ENCODE results near the gene NCBP1.

The NCBP1 gene

GRCh38 chr9:97623946-97624345 lies 9.7 kb upstream of the NCBP1 start:
- DNase-seq, result no peak

GRCh38 chr9:97625620-97626019 lies 8.0 kb upstream of the NCBP1 start:
- no peak for DNase-seq

GRCh38 chr9:97627624-97628023 lies 6.0 kb upstream of the NCBP1 start:
- no peak for DNase-seq

DNA sequence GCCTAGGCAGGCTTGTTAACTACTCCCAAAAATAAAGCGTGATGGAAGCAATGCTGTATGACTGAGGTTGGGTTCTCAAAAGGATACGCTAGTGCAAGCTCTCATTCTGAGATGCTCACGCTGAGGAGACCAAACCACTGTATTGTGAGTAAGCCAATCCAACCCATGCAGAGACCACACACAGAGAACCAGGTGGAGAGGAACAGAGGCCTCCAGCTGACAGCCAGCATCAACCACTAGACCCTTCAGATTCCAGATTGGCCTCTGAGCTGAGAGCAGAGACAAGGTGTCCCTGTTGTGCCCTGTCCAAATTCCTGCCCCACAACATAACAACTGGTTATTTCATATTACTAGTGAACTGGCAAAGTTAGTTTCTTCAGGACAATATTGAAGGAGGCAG lies 5.0 kb upstream of the NCBP1 start:
- no peak for DNase-seq

DNA sequence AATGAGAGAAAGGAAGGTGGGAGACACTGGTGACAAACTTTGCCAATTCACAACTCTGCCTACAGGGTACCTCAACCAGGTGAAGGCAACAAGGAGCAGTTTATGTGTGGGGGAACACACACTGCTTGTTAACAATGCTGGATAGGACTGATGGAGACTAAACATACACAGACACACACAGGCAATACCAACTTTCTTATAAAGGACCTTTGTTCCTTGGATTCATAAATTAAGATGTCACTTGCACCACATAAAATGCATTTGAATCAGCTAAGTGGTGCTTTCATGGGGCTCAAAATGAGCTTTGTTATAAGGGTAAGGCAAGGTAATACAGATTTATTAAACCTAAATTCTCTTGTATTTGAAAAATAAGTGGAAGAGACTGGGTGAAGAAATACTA lies 4.5 kb upstream of the NCBP1 start:
- no peak for DNase-seq

- no peak for DNase-seq
Observed at GRCh38 chr9:97630591-97630990, 3.0 kb upstream of the NCBP1 start.

- DNase-seq, result peak; percentile 17
Observed at GRCh38 chr9:97632248-97632984, 1.2 kb upstream of the NCBP1 start.

GRCh38 chr9:97633859-97634490 lies 354 bp downstream of the NCBP1 start:
- no peak for DNase-seq

- no peak for DNase-seq
Observed at GRCh38 chr9:97635026-97635425, 1.4 kb downstream of the NCBP1 start.

DNA sequence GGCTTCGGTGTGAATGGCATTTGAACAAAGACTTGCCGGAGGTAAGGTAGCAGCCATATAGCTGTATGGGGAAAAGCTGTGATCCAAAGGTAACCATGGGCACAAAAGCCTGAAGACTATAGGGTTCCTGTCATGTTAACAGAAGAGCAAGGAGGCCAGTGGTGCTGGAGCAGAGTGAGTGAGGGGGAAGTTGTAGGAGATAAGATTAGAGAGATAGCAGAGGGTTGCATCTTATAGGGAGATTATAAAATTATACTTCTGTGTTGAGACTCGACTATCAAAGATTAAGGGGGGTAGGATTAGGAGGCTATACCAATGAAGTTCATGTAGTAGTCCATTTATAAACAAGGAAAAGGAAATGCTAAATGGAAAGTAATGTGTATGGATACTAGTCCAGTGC lies 3.3 kb downstream of the NCBP1 start:
- DNase-seq, result no peak

DNA sequence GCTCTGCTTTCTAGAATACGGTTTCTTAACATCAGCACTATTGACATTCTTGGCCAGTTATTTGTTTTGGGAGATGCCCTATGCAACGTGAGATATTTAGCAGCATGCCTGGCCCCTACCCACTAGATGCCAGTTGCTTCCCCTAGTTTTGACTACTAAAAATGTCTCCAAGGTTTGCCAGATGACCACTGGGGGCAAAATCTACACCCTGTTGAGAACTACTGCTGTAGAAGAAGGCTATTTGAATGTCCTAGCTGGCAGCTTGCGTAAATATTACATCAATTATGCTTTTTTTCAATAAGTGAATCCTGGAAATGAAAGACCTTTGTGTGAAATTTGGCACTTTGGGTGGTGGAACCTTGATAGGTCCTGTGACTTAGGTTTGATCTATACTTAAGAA lies 5.0 kb downstream of the NCBP1 start:
- DNase-seq, result no peak

- no peak for DNase-seq
Observed at GRCh38 chr9:97640325-97640724, 6.7 kb downstream of the NCBP1 start.

GRCh38 chr9:97645720-97646119 lies 12.1 kb downstream of the NCBP1 start:
- no peak for DNase-seq

GRCh38 chr9:97647996-97648395 lies 14.4 kb downstream of the NCBP1 start:
- DNase-seq, result no peak

GRCh38 chr9:97651646-97652045 lies 18.0 kb downstream of the NCBP1 start:
- DNase-seq, result no peak

DNA sequence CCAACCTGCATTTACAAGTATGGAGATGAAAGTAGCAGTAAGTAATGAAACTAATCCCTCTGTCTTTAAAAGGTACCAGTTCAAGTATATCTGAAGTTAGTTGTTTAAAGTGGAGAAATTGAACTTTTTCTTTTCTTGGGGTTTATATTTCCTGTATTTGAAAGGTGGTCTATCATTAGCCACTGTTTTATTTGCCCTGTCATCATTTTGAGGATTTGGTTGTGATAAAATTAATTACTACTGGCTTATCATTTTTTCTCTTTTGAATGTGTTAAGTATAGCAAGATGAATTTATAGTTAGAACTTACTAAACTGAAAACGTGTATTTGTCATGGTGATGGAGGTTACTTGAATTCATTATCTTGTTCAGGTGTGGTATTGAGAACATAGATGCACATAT lies 25.1 kb downstream of the NCBP1 start:
- DNase-seq, result no peak

GRCh38 chr9:97659771-97660170 lies 26.1 kb downstream of the NCBP1 start:
- no peak for DNase-seq

- DNase-seq, result no peak
Observed at GRCh38 chr9:97660340-97660739, 26.7 kb downstream of the NCBP1 start.

GRCh38 chr9:97660847-97661246 lies 27.2 kb downstream of the NCBP1 start:
- DNase-seq, result no peak

DNA sequence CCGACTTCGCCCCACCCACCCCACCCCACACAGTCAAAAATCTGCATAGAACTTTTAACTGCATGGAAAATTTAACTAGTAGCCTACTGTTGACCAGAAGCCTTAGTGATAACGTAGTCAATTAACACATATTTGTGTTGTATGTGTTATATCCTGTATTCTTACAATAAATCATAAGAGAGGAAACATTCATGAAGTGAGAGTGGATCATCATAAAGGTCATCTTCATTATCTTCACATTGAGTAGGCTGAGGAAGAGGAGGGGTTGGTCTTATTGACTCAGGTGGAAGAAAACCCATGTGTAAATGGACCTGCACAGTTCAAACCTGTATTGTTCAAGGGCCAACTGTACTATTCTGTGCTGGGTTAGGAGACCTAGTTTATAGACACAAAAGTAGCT lies 32.1 kb downstream of the NCBP1 start:
- no peak for DNase-seq

DNA sequence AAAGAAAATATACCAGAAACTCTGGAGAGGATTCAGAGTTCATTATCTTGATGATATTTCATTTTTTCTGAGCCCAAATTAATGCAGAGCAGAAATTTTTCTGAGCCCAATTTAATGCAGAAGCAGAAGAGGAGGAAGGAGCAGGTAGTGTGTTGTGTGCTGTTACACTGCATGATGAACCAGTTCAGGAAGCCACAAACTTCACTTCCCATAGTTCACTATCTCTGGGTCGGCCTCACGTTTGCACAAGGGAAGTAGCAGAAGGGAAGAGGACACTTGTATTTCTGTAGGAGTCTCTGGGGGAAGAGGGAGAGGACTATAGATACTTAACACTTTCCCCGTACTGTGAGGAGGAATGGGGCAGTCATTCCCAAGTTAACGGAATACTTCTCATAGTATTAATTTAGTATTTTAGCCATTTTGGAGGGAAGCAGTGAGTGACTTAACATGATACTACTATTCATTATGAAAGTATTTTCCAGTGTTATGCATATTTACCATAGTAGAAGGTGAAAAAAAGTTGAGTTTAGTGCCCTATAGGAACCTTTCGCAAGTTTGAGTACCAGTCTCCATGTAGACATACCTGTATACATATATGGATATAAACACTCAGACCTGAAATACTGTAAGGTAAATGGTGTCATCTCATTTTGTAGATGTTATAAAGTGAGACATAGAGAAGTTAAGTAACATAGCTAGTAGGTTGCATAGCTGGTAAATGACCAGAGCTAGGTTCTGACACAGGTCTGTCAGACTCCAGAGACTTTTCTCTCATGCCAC lies 33.5 kb downstream of the NCBP1 start:
- DNase-seq, result no peak

DNA sequence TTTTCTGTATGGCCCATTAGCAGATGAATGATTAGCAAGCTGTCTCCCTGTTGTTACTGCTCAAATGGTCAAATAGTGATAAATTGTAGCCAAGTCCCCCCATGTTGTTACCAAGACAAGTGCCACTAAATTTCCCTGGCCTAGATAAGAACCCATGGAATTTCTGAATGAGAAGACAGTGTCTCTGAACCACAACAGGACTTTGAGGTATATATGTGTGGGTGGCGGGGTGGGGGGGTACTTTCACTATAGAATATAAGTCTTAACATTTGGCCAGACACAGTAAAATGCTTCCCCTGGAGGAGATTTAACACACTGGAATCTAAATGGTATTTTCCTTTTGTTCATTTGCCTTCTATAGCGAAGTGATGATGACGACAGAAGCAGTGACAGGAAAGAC lies 34.9 kb downstream of the NCBP1 start:
- DNase-seq, result no peak

DNA sequence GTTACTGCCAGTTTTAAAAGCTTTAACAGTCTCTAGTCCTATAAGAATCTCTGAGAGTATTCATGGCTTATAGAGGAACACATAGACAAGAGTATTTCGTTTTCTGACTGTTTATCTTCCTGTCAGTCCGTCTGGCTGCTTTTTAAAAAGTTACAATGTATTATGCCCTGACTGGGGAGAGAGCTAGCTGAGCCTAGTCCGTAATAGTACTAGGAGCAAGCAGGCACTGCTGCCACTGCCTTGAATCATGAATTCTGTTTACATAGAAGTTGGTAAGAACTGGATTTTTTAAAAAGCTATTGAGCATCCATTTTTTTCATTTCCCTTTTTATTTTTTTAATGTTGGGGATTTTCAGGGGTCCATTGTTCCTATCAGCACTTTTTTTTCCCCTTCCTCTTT lies 37.0 kb downstream of the NCBP1 start:
- no peak for DNase-seq

GRCh38 chr9:97672403-97672802 lies 38.8 kb downstream of the NCBP1 start:
- DNase-seq, result no peak

All from effector CD8-positive, alpha-beta T cell (primary cell).